Activated CD4-positive, alpha-beta T cell treated with anti-CD3 and anti-CD28 coated beads, Interleukin-2, amount 10 ng/mL, durations not matched to agents 7 days and 5 days (primary cell): ENCODE measurements around the gene ADRA2B. TPM values are rescaled to one million over a fixed set of nuclear protein-coding genes. Genes with fewer than 3 reads are reported as not detected.

Experiments
- CTCF ChIA-PET: fragments of 350-600 bp; sonication (Branson Sonifier 250); formaldehyde crosslinking; loops from one replicate; lab custom pipeline; 2021; ENCODE audit warnings: antibody characterized with exemption; lab: Charles Lee
- POLR2A ChIA-PET: fragments of 350-600 bp; sonication (Branson Sonifier 250); formaldehyde crosslinking; loops from one replicate; lab custom pipeline; 2021; ENCODE audit warnings: antibody characterized with exemption; lab: Charles Lee
- DNase-seq: peaks from one replicate; pipeline ENCODE4 v3.0.0-alpha.2; 2020
- H3K27ac Mint-ChIP-seq: one replicate; pipeline ENCODE4 v1.8.0; 2021; ENCODE audit warnings: mild to moderate bottlenecking, moderate library complexity, mixed read lengths
- H3K27me3 Mint-ChIP-seq: one replicate; pipeline ENCODE4 v1.8.0; 2021; ENCODE audit warnings: mixed read lengths
- H3K36me3 Mint-ChIP-seq: one replicate; pipeline ENCODE4 v1.8.0; 2021; ENCODE audit warnings: low read depth, mixed read lengths
- H3K4me1 Mint-ChIP-seq: one replicate; pipeline ENCODE4 v1.8.0; 2021; ENCODE audit warnings: mixed read lengths
- H3K4me3 Mint-ChIP-seq: one replicate; pipeline ENCODE4 v1.8.0; 2021; ENCODE audit warnings: mild to moderate bottlenecking, moderate library complexity, mixed read lengths
- H3K9me3 Mint-ChIP-seq: one replicate; pipeline ENCODE4 v1.8.0; 2021; ENCODE audit warnings: mixed read lengths
- total RNA-seq, 2 experiments: library from RNA; stranded (reverse); gene quantifications; one replicate each; pipeline ENCODE4 v1.2.3, GENCODE V29; 2021

The ADRA2B gene
- total RNA-seq, 2 experiments from 2014 or later, result 0.06 TPM; not detected in 1

GRCh38 chr2:96110621-96111256 lies 5.6 kb downstream of the ADRA2B start:
- CTCF ChIA-PET, result interaction anchor here (0.6 kb wide), 1 partner anchor 402 kb away, joined by 3 read pairs; no protein-coding TSS in a partner anchor
- Mint-ChIP-seq H3K27me3 (peaks cover 7% of the 10 kb centered on the region), H3K9me3 (peaks cover under 1% of the 10 kb centered on the region), H3K27ac (no peak overlapping the region), H3K4me1 (peaks cover 5% of the 10 kb centered on the region), H3K36me3 (no peaks in the 10 kb centered on the region), H3K4me3 (no peak overlapping the region)
- POLR2A ChIA-PET, result no interaction called here
- no peak for DNase-seq

GRCh38 chr2:96109931-96110511 lies 6.3 kb downstream of the ADRA2B start:
- H3K27me3 Mint-ChIP-seq, result peaks cover 2% of the 10 kb centered on the region
- ChIA-PET POLR2A (no interaction called here), CTCF (no interaction called here)
- H3K27ac Mint-ChIP-seq, result no peak overlapping the region
- no peak overlapping the region for H3K4me3 Mint-ChIP-seq
- no peak for DNase-seq
- peaks cover 2% of the 10 kb centered on the region for H3K36me3 Mint-ChIP-seq
- H3K4me1 Mint-ChIP-seq, result no peaks in the 10 kb centered on the region
- peaks cover 8% of the 10 kb centered on the region for H3K9me3 Mint-ChIP-seq

- no peak for DNase-seq
- Mint-ChIP-seq H3K9me3 (peaks cover 12% of the 10 kb centered on the region), H3K36me3 (peaks cover 2% of the 10 kb centered on the region), H3K4me1 (no peaks in the 10 kb centered on the region), H3K4me3 (no peak overlapping the region), H3K27ac (no peak overlapping the region), H3K27me3 (no peaks in the 10 kb centered on the region)
- ChIA-PET POLR2A (no interaction called here), CTCF (interaction anchor here (1.4 kb wide), 1 partner anchor 87 kb away, joined by 4 read pairs; no protein-coding TSS in a partner anchor)
Observed at GRCh38 chr2:96109361-96109680, 7.0 kb downstream of the ADRA2B start.

GRCh38 chr2:96108541-96109360 lies 7.6 kb downstream of the ADRA2B start:
- DNase-seq, result no peak
- H3K36me3 Mint-ChIP-seq, result peaks cover 2% of the 10 kb centered on the region
- no peak overlapping the region for H3K27ac Mint-ChIP-seq
- POLR2A ChIA-PET, result no interaction called here
- CTCF ChIA-PET, result interaction anchor here (0.8 to 1.4 kb wide), 2 partner anchors 8 to 86 kb away, joined by 3 to 4 read pairs; partner anchors contain the start of gene ADRA2B
- H3K27me3 Mint-ChIP-seq, result no peaks in the 10 kb centered on the region
- no peaks in the 10 kb centered on the region for H3K4me1 Mint-ChIP-seq
- peaks cover 12% of the 10 kb centered on the region for H3K9me3 Mint-ChIP-seq
- no peak overlapping the region for H3K4me3 Mint-ChIP-seq

GRCh38 chr2:96108151-96108540 lies 8.2 kb downstream of the ADRA2B start:
- H3K36me3 Mint-ChIP-seq, result peaks cover 2% of the 10 kb centered on the region
- H3K4me3 Mint-ChIP-seq, result no peak overlapping the region
- H3K27me3 Mint-ChIP-seq, result no peaks in the 10 kb centered on the region
- peaks cover 12% of the 10 kb centered on the region for H3K9me3 Mint-ChIP-seq
- DNase-seq, result no peak
- H3K27ac Mint-ChIP-seq, result no peak overlapping the region
- H3K4me1 Mint-ChIP-seq, result no peaks in the 10 kb centered on the region
- POLR2A ChIA-PET, result no interaction called here
- CTCF ChIA-PET, result interaction anchor here (0.8 to 1.4 kb wide), 2 partner anchors 8 to 86 kb away, joined by 3 to 4 read pairs; partner anchors contain the start of gene ADRA2B

- Mint-ChIP-seq H3K36me3 (peaks cover 2% of the 10 kb centered on the region), H3K4me3 (no peak overlapping the region), H3K9me3 (peaks cover 12% of the 10 kb centered on the region), H3K27ac (no peak overlapping the region), H3K4me1 (no peaks in the 10 kb centered on the region), H3K27me3 (no peaks in the 10 kb centered on the region)
- ChIA-PET CTCF (interaction anchor here (0.8 kb wide), 1 partner anchor 9 kb away, joined by 3 read pairs; the partner anchor contains the start of gene ADRA2B), POLR2A (no interaction called here)
- no peak for DNase-seq
Observed at GRCh38 chr2:96107708-96108065, 8.7 kb downstream of the ADRA2B start.

GRCh38 chr2:96106991-96107707 lies 9.2 kb downstream of the ADRA2B start:
- Mint-ChIP-seq H3K4me1 (no peaks in the 10 kb centered on the region), H3K9me3 (peaks cover 12% of the 10 kb centered on the region), H3K27ac (no peak overlapping the region), H3K27me3 (no peaks in the 10 kb centered on the region), H3K36me3 (peaks cover 2% of the 10 kb centered on the region), H3K4me3 (no peak overlapping the region)
- DNase-seq, result no peak
- POLR2A ChIA-PET, result no interaction called here
- CTCF ChIA-PET, result interaction anchor here (1.5 kb wide), 1 partner anchor 67 kb away, joined by 4 read pairs; no protein-coding TSS in a partner anchor

GRCh38 chr2:96105994-96106715 lies 10.2 kb downstream of the ADRA2B start:
- H3K4me3 Mint-ChIP-seq, result no peak overlapping the region
- no peaks in the 10 kb centered on the region for H3K27me3 Mint-ChIP-seq
- no peak for DNase-seq
- peaks cover 2% of the 10 kb centered on the region for H3K36me3 Mint-ChIP-seq
- H3K4me1 Mint-ChIP-seq, result no peaks in the 10 kb centered on the region
- peaks cover 12% of the 10 kb centered on the region for H3K9me3 Mint-ChIP-seq
- ChIA-PET POLR2A (no interaction called here), CTCF (interaction anchor here (1.5 kb wide), 1 partner anchor 68 kb away, joined by 4 read pairs; no protein-coding TSS in a partner anchor)
- no peak overlapping the region for H3K27ac Mint-ChIP-seq

- H3K4me1 Mint-ChIP-seq, result no peaks in the 10 kb centered on the region
- H3K36me3 Mint-ChIP-seq, result peaks cover 2% of the 10 kb centered on the region
- H3K9me3 Mint-ChIP-seq, result peaks cover 12% of the 10 kb centered on the region
- no peak overlapping the region for H3K27ac Mint-ChIP-seq
- no peaks in the 10 kb centered on the region for H3K27me3 Mint-ChIP-seq
- POLR2A ChIA-PET, result no interaction called here
- DNase-seq, result no peak
- H3K4me3 Mint-ChIP-seq, result no peak overlapping the region
- CTCF ChIA-PET, result interaction anchor here (1.5 kb wide), 1 partner anchor 69 kb away, joined by 4 read pairs; no protein-coding TSS in a partner anchor
Observed at GRCh38 chr2:96105152-96105915, 11.0 kb downstream of the ADRA2B start.

GRCh38 chr2:96104487-96104861 lies 11.9 kb downstream of the ADRA2B start:
- POLR2A ChIA-PET, result no interaction called here
- CTCF ChIA-PET, result interaction anchor here (1.2 kb wide), 1 partner anchor 12 kb away, joined by 5 read pairs; the partner anchor contains the start of gene ADRA2B
- DNase-seq, result no peak
- Mint-ChIP-seq H3K4me1 (no peaks in the 10 kb centered on the region), H3K27ac (no peak overlapping the region), H3K4me3 (no peak overlapping the region), H3K9me3 (peaks cover 12% of the 10 kb centered on the region), H3K27me3 (no peaks in the 10 kb centered on the region), H3K36me3 (peaks cover 2% of the 10 kb centered on the region)

GRCh38 chr2:96103761-96104486 lies 12.4 kb downstream of the ADRA2B start:
- ChIA-PET POLR2A (no interaction called here), CTCF (interaction anchor here (1.2 kb wide), 1 partner anchor 13 kb away, joined by 5 read pairs; the partner anchor contains the start of gene ADRA2B)
- Mint-ChIP-seq H3K9me3 (peaks cover 12% of the 10 kb centered on the region), H3K27ac (no peak overlapping the region), H3K4me3 (no peak overlapping the region), H3K36me3 (peaks cover 2% of the 10 kb centered on the region), H3K4me1 (no peaks in the 10 kb centered on the region), H3K27me3 (no peaks in the 10 kb centered on the region)
- no peak for DNase-seq
